HEK293T (cell line): Measurements from ENCODE around the gene MCTP2.

ENCODE experiments used
- CTCF ChIA-PET: fragments of 350-600 bp; formaldehyde crosslinking; extraction: SDS; loops from one replicate; lab custom pipeline; 2021; ENCODE audit warnings: antibody characterized with exemption, inconsistent platforms; lab: Yijun Ruan, JAX
- POLR2A ChIA-PET: fragments of 350-600 bp; formaldehyde crosslinking; extraction: SDS; loops from one replicate; lab custom pipeline; 2020; ENCODE audit warnings: antibody characterized with exemption, inconsistent platforms; lab: Yijun Ruan, JAX
- DNase-seq: peaks from one replicate; pipeline ENCODE4 v3.0.0; 2012; ENCODE audit warnings: mixed read lengths; ENCODE audit errors: extremely low spot score
- ARNT ChIP-seq: fragments of 450-650 bp; IDR thresholded peaks from 2 replicates; pipeline ENCODE4 v1.6.1; 2017; ENCODE audit warnings: mild to moderate bottlenecking
- BHLHE40 ChIP-seq: fragments of 450-650 bp; IDR thresholded peaks from 2 replicates; pipeline ENCODE4 v1.6.1; 2016; ENCODE audit warnings: mild to moderate bottlenecking, moderate library complexity, borderline replicate concordance
- CTBP1 ChIP-seq: fragments of 450-650 bp; IDR thresholded peaks from 2 replicates; pipeline ENCODE4 v1.6.1; 2016; ENCODE audit warnings: borderline replicate concordance
- ELF4 ChIP-seq: fragments of 450-650 bp; IDR thresholded peaks from 2 replicates; pipeline ENCODE4 v1.6.1; 2017; ENCODE audit warnings: antibody characterized with exemption
- FOXA1 ChIP-seq: fragments of 450-650 bp; IDR thresholded peaks from 2 replicates; pipeline ENCODE4 v1.6.1; 2016; ENCODE audit warnings: mild to moderate bottlenecking
- FOXK2 ChIP-seq: fragments of 450-650 bp; IDR thresholded peaks from 2 replicates; pipeline ENCODE4 v1.6.1; 2016; ENCODE audit warnings: mild to moderate bottlenecking
- FOXM1 ChIP-seq: fragments of 450-650 bp; IDR thresholded peaks from 2 replicates; pipeline ENCODE4 v1.6.1; 2017; ENCODE audit warnings: mild to moderate bottlenecking, borderline replicate concordance
- HDGF ChIP-seq: fragments of 450-650 bp; IDR thresholded peaks from 2 replicates; pipeline ENCODE4 v1.6.1; 2017; ENCODE audit warnings: antibody characterized with exemption, borderline replicate concordance
- L3MBTL2 ChIP-seq: fragments of 450-650 bp; conservative IDR thresholded peaks from 2 replicates; pipeline ENCODE4 v1.6.1; 2016; ENCODE audit warnings: mild to moderate bottlenecking
- LEF1 ChIP-seq: fragments of 450-650 bp; IDR thresholded peaks from 2 replicates; pipeline ENCODE4 v1.6.1; 2017; ENCODE audit warnings: mild to moderate bottlenecking, borderline replicate concordance
- NFRKB ChIP-seq: fragments of 450-650 bp; IDR thresholded peaks from 2 replicates; pipeline ENCODE4 v1.6.1; 2016; ENCODE audit warnings: mild to moderate bottlenecking, moderate library complexity
- SP1 ChIP-seq: fragments of 450-650 bp; IDR thresholded peaks from 2 replicates; pipeline ENCODE4 v1.6.1; 2017
- SUZ12 ChIP-seq: fragments of 450-650 bp; IDR thresholded peaks from 2 replicates; pipeline ENCODE4 v1.6.1; 2016; ENCODE audit warnings: mild to moderate bottlenecking
- TARDBP ChIP-seq: fragments of 450-650 bp; IDR thresholded peaks from 2 replicates; pipeline ENCODE4 v1.6.1; 2016
- ZNF384 ChIP-seq: fragments of 450-650 bp; IDR thresholded peaks from 2 replicates; pipeline ENCODE4 v1.6.1; 2016
- TF ChIP-seq, protein P1 (sequence below): fragments of 450-650 bp; IDR thresholded peaks from 2 replicates; pipeline ENCODE4 v1.6.1; 2016

MCTP2 gene

DNA sequence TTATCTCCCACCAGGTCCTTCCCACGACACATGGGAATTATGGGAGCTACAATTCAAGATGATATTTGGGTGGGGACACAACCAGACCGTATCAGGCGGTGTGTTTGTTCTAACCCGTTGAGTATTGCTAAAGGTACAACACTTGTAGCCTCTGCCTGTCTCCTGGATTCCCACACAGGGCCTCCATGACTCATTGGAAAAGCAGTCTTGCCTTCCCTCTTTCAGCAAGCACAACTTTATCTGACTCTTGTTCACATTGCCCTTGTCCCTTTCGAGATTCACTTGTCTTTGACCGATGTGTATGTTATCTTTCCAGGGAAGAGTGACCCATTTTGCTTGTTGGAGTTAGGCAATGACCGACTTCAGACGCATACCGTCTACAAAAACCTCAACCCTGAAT lies 152.3 kb downstream of the MCTP2 start:
- CTCF ChIA-PET, result no interaction called here
- no peak for TF ChIP-seq FOXA1
- no peak for DNase-seq
- POLR2A ChIA-PET, result no interaction called here

DNA sequence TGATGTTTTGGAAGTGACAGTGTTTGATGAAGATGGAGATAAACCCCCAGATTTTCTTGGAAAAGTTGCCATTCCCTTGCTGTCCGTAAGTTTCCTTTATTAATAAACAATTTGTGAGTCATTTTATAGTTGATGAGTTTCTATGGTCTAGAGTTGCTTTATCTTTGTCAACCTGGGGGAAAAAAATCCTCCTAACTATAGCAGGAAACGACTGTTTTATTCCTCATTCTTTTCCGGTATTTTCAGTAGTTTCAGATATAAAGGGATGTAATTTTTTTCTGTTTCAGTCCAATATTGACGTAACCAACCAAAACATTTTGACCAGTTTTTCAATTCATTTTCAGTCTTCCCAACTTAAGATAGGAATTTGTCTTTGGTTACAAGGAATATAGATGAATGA lies 154.1 kb downstream of the MCTP2 start:
- TF ChIP-seq FOXK2 (no peak), SP1 (no peak), ZNF384 (no peak), ARNT (no peak), HDGF (no peak), ELF4 (no peak), TARDBP (no peak), FOXA1 (no peak), LEF1 (no peak), BHLHE40 (no peak)
- TF ChIP-seq, protein P1, sequence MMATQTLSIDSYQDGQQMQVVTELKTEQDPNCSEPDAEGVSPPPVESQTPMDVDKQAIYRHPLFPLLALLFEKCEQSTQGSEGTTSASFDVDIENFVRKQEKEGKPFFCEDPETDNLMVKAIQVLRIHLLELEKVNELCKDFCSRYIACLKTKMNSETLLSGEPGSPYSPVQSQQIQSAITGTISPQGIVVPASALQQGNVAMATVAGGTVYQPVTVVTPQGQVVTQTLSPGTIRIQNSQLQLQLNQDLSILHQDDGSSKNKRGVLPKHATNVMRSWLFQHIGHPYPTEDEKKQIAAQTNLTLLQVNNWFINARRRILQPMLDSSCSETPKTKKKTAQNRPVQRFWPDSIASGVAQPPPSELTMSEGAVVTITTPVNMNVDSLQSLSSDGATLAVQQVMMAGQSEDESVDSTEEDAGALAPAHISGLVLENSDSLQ, result no peak
- CTCF ChIA-PET, result no interaction called here
- POLR2A ChIA-PET, result no interaction called here
- DNase-seq, result no peak

DNA sequence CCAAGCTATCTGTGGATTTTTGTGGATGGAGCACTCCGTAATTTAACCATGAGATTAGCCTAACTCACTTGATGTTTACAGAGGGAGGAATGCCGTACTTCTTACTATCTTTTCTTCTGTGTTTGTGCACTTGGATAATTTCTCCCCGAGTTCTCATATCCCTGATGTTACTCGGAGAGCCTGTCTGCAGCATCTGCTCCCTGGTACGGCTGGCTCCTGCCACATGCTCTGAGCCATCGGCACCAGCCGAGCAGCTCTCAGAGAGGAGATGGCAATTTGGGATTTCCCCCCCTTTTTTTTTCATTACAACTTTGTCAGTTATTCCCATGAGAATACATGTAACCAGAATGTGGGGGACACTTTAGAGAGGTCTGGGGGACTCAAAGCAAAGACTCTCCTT lies 155.0 kb downstream of the MCTP2 start:
- TF ChIP-seq ZNF384 (no peak), HDGF (no peak), TARDBP (no peak), FOXA1 (no peak), ARNT (no peak), CTBP1 (no peak)
- ChIA-PET CTCF (no interaction called here), POLR2A (no interaction called here)
- no peak for DNase-seq

DNA sequence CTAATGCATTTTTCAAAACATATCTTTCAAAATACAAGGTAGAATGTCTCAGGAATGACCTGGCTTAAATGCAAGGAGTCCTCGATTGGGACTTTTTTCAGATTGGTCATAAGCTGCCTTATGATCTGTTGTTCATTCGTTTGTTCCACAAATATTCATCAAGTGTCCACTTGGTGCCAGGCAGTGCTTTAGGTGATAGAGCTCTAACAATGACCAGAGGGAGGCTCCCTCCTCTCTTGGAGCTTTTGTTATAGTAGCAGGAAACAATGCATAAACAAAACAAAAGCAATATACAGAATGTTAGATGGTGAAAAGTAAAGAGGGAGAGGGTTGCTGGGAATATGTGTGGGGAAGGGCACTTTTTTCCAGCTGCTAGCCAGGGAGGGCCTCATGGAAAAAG lies 156.1 kb downstream of the MCTP2 start:
- CTCF ChIA-PET, result no interaction called here
- no peak for DNase-seq
- no peak for TF ChIP-seq FOXM1
- TF ChIP-seq, protein P1, result no peak
- no peak for TF ChIP-seq TARDBP
- TF ChIP-seq L3MBTL2, result no peak
- POLR2A ChIA-PET, result no interaction called here

DNA sequence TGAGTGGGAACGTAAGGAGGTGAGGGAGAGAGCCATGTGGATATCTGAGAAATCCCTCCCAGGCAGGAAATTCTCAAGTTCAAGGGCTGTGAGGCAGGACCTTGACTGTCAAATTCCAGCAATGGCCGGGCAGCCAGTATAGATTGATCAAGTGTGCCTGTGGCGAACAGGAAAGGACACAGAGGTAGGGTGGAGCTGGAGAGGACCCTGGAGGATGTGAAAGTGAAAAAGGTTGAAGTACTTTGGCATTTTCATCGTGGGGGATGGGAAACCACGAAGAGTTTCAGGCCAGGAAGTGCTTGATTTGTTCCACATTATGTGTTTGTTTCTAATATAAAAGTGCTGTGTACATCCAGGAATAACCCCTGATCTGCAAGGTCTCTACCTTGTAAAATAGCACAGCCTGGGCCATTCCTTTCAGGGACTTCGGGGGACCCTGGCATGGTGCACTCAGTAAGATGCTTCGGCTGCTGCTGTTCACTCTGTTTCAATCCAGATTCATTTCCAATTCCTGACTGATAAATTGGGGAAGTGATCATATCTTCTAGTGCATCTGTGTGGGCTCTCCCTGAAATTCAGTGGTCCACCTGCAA lies 156.6 kb downstream of the MCTP2 start:
- DNase-seq, result no peak
- CTCF ChIA-PET, result no interaction called here
- POLR2A ChIA-PET, result no interaction called here
- no peak for TF ChIP-seq CTBP1
- TF ChIP-seq ARNT, result no peak
- TF ChIP-seq BHLHE40, result no peak
- TF ChIP-seq HDGF, result no peak
- TF ChIP-seq LEF1, result no peak
- TF ChIP-seq TARDBP, result no peak
- TF ChIP-seq FOXA1, result no peak
- TF ChIP-seq SUZ12, result no peak
- no peak for TF ChIP-seq L3MBTL2

DNA sequence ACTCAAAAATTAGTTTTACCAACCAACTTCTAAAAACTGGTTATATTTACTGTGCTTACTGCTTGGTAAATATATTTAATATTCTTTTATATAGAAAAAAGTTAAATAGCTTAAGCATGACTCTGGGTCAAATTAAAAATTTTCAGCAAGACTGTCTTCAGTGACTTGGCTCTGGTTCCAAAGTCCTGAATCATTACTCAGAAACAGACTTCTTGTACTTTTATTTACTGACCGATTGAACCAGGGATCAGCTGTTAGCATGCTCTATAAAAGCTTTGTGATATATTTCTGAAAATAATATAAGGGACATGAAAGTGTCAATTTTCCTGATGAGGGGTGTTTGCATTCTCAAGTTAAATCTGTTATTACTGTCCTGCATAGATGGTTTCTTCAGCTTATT lies 164.3 kb downstream of the MCTP2 start:
- DNase-seq, result no peak
- ChIA-PET CTCF (no interaction called here), POLR2A (no interaction called here)
- TF ChIP-seq L3MBTL2 (no peak), LEF1 (no peak), CTBP1 (no peak), ELF4 (no peak), ZNF384 (no peak), FOXM1 (no peak), FOXK2 (no peak), SUZ12 (no peak), ARNT (no peak), SP1 (no peak), FOXA1 (no peak), NFRKB (no peak), HDGF (no peak), BHLHE40 (no peak), TARDBP (no peak)
- TF ChIP-seq, protein P1, result no peak

DNA sequence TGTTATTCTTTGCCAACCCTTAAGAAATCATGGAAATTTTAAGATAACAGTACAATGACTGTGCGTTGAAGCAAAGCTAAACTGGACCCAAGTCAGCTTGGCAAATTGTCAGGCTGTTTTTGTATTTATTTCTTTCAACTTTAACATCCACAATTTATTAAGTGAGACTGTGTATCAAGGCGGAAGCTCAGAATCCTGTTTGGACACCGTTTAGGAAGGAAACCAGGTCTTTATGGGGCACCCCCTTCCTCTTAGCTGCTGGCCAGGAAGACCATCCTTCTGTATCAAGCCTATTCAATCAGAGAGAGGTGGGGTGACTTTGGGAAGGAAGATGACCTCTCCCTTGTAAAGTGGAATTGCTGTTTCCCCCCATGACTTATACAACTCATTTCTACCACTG lies 166.0 kb downstream of the MCTP2 start:
- POLR2A ChIA-PET, result no interaction called here

DNA sequence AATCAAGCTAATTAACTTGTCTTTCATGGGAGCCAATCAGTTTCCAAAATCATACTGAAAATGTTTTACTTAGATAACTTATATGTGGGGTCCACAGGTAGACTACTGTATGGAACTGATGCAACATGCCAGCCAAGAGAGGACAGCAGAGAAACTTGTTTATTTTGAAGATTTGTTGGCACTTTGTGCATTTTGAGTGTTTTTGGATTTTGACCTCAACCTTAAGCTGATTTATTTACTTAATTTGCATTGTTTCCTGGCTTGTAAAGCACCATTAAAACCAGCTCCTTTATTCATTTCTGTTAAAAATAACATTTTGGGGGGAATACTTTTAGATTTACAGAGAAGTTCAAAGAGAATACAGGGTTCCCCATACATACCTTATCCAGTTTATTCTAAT lies 166.6 kb downstream of the MCTP2 start:
- no peak for DNase-seq
- CTCF ChIA-PET, result no interaction called here
- POLR2A ChIA-PET, result no interaction called here
- no peak for TF ChIP-seq L3MBTL2
- TF ChIP-seq BHLHE40, result no peak
- TF ChIP-seq LEF1, result no peak
- TF ChIP-seq SP1, result no peak
- TF ChIP-seq ZNF384, result no peak
- TF ChIP-seq FOXK2, result no peak

More for the DNA sequence above, 166.0 kb downstream of the MCTP2 start:
- TF ChIP-seq HDGF, result no peak
- no peak for DNase-seq
- CTCF ChIA-PET, result no interaction called here
